Stimulated activated CD8-positive, alpha-beta memory T cell treated with anti-CD3 and anti-CD28 coated beads, Interleukin-12 subunit alpha, Interleukin-12 subunit beta, amount 100 ng/mL, for 4 hours (primary cell): Measurements from ENCODE around the gene FAM171A1.
"Not testable (repeated sequence)": the region's sequence is repeated elsewhere in the genome, so short reads cannot be mapped to it uniquely, and the experiment has no call there.

Experiments
- DNase-seq: peaks from one replicate; pipeline ENCODE4 v3.0.0-alpha.2; 2020; ENCODE audit warnings: low read depth

FAM171A1 gene

GRCh38 chr10:15280974-15281373, 90.1 kb downstream of the FAM171A1 start:
- no peak for DNase-seq

GRCh38 chr10:15280462-15280861, 90.6 kb downstream of the FAM171A1 start:
- DNase-seq: no peak

DNA sequence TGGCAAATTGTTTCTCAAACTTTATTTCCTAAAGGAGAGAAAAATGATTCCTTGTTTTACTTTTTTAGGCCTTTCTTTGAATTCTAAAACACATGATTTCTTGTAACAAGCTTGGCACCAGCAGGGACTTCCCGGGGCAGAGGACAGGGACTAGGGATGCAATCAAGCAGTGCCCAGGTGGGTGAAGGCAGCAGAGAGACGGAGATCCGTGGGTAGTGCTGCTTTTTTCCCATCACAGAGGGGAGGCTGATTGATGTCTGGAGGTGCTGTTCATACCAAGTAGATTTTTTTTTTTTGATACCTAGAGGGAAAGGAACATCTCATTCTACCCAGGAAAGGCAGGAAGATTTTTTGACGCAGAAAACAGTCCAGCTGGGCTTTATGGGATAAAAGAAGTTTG, 91.9 kb downstream of the FAM171A1 start:
- no peak for DNase-seq

GRCh38 chr10:15278786-15279185, 92.3 kb downstream of the FAM171A1 start:
- no peak for DNase-seq

DNA sequence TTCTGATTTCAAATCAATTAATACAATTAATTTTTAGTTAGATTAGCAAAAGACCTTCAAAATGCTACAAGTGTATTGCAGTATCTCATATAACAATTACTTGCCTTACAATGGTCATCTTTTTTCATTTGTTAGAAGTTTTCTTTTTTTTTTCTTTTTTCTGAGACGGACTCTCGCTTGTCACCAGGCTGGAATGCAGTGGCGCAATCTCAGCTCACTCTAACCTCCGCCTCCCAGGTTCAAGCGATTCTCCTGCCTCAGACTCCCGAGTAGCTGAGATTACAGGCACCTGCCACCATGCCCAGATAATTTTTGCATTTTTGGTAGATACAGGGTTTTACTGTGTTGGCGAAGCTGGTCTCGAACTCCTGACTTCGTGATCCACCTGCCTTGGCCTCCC, 95.0 kb downstream of the FAM171A1 start:
- DNase-seq: not testable (repeated sequence)

- DNase-seq: not testable (repeated sequence)
These were observed 101.3 kb downstream of the FAM171A1 start for GRCh38 chr10:15269838-15270237.

DNA sequence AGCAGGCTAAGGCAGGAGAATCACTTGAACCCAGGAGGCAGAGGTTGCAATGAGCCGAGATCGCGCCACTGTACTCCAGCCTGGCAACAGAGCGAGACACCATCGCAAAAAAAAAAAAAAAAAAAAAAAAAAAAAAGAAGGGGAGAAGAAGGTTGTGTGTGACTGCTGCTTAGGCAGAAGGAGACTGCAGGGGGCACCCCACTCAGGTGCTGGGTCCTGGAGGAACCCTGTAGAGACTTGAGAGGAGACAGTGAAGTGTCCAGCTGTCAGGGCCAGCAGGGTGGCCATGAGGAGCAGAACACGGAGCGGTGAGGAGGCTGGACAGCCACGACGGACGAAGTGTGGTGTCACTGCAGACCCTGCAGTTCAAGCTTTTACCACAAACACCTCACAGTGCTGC, 103.6 kb downstream of the FAM171A1 start:
- no peak for DNase-seq

- no peak for DNase-seq
These were observed 105.0 kb downstream of the FAM171A1 start for GRCh38 chr10:15266117-15266516.

GRCh38 chr10:15265558-15265957, 105.5 kb downstream of the FAM171A1 start:
- no peak for DNase-seq

- DNase-seq: no peak
These were observed 106.0 kb downstream of the FAM171A1 start for GRCh38 chr10:15265056-15265455.

DNA sequence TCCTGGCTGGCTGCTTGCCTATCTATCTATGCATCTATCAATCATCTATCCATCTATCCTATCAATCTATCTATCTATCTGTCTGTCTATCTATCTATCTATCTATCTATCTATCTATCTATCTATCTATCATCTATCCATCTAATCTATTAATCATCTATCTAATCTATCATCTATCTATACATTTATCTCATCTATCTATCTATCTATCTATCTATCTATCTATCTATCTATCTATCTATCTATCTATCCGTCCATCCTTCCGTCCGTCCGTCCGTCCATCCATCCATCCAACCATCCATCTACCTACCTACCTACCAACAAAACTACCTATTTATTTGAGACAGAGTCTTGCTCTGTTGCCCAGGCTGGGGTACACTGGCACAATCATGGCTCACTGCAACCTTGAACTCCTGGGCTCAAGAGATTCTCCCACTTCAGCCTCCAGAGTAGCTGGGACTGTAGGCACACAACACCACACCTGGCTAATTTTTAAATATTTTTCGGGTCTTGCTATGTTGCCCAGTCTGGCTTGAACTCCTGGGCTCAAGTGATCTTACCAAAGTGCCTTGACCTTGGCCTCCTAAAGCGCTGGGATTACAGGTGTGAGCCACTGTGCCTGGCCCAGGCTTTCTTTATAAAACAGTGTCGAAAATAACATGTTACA, 107.3 kb downstream of the FAM171A1 start:
- DNase-seq: no peak

DNA sequence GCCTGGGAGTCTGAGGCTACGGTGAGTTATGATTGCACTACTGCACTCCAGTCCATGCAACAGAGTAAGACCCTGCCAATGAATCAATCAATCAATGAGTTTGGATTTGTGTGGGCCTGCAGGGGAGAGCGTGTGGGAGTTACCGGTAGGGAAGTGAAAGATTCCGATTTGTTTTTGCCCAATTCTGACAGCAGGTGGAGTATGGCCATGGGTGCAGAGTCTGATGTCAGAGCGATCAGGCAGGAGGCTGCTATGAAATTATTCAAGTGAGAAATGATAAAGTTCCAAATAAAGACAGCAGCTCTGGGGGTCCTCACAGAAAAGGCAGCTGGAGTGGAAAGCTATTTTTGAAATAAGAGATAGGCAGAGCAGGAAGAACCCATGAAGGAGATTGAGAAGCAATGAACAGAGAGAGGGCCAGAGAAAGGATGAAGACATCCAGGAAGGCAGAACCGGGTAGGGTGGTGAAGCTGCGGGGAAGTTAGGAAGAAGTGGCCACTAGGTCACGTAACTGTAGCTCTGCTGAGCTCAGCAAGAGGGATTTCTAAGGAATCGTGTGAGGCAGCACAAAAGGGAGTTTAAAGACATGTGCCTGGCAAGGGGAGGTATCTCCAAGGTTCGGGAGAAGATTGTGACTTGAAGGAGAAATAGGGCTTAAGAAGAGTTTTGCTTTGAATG, 108.9 kb downstream of the FAM171A1 start:
- DNase-seq: no peak

GRCh38 chr10:15259136-15259535, 112.0 kb downstream of the FAM171A1 start:
- DNase-seq: no peak

GRCh38 chr10:15258255-15258654, 112.8 kb downstream of the FAM171A1 start:
- no peak for DNase-seq

GRCh38 chr10:15255961-15256360, 115.1 kb downstream of the FAM171A1 start:
- no peak for DNase-seq

DNA sequence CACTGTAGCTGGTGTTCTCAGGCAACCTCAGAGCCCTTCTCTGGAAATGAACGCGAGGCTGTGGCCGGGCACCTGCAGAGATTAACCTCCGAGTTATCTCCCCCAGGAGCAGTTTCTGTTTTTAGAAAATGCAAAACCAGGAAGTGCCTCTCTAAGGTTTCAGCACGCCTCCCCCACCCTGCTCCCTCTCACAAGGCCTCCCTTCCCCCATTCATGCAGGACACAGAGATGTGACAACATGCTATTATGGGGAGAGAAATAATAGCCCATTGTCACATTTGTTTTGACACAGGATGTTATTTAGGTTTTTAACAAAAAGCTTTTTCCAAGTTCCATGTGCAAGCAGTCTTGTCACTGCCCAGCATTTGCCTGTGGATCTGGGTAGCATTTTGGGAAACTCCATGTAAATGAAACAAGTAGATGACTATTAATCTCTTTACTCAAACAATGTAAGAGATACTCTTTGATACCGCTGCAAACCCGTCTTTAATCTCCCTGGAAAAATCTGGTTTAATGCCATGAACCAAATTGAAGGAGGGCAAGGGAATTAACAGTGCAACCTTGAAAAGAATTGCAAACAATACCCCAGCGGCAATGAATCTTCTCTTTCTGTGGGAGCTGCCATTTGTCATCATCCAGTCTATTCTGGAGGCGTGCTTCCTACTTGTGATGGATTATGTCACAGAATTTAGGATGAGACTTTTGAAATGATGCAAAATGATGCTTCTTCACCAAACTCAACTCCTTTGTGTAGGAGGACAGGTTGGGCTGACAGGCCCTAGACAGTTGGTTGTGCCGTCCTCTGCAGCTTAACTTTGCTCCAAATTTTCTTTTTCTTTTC, 116.1 kb downstream of the FAM171A1 start:
- no peak for DNase-seq

GRCh38 chr10:15253951-15254807, 116.9 kb downstream of the FAM171A1 start:
- no peak for DNase-seq

DNA sequence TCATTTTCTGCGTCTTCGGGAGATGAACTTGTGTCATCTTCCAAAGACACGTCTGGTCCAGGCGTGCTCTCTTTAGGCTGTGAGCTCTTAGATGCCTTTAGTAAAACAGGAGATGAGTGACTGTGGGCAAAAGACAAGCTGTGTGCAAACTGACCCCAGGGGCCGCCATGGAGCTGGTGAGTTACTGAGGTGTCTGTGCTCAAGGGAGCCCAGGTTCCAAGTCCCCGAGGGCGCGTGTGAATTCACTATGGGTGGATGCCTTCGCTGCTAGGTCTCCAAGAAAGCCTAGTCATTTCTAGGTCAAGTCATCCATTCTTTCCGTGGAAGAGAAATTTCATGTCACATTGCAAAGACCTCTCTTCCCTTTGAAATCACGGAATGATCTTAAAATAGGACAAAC, 118.7 kb downstream of the FAM171A1 start:
- no peak for DNase-seq

GRCh38 chr10:15251791-15252380, 119.2 kb downstream of the FAM171A1 start:
- DNase-seq: no peak

DNA sequence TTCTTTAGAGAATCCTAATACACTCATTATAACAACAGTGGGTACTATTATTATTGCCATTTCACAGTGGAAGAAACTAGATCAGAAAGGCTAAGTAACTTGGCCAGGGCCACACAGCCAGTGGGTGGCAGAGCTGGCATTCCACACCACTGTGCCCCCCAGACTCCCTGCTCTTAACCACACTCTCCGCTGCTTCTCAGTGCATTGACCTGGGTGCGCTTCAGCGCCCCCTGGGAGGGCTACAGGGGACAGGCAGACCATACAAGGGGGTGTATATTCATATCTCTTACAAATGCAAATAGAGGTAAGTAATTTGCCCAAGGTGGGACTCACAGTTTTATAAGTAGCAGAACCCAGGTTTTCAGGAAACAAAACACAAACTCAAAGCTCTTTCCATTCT, 125.6 kb downstream of the FAM171A1 start:
- no peak for DNase-seq

DNA sequence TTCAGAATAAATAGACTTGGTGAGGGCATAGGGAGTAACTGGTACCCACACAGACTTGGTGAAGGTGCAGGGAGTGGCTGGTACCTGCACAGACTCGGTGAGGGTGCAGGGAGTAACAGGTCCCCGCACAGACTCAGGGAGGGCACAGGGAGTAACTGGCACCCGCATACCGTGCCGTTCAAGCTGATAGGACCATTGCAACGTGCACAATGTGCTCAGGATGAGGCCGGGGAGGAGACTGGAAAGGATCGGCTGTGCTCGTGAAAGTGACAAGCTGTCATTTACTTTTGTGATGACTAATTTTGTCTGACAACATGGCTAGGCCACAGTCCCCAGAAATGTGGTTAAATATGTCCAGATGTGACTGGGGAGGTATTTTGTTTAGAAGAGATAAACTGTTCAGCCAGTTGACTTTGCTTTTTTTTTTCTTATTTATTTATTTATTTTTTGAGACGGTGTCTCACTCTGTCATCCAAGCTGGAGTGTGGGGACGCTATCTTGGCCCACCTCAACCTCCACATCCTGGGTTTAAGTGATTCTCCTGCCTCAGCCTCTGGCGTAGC, 126.4 kb downstream of the FAM171A1 start:
- no peak for DNase-seq
